ENCODE data around the gene PROX1. TPM values are rescaled to one million over a fixed set of nuclear protein-coding genes. Genes with fewer than 3 reads are reported as not detected.

Gene PROX1
- total and polyA plus RNA-seq, 2 of the 8 experiments (the other 6 are each of a cell fraction or from before 2014, with no cell fraction given) = 0.30 to 2.0 TPM

GRCh38 chr1:214014730-214015129, 27.0 kb downstream of the PROX1 start:
- Histone ChIP-seq H2AK5ac (ENCODE audit: low read depth, low read length) (no peak overlapping the region), H3K27me3 (replicated peaks in 1 of 4; ENCODE audit: control insufficient read depth in 3 of 4, extremely low read depth in 1 of 4, insufficient read depth in 3 of 4, low read length in 3 of 4) (no peaks in the 10 kb centered on the region), H2BK20ac (ENCODE audit: low read length) (no peak overlapping the region), H3K4me1 (replicated peaks in 1 of 4; ENCODE audit: control insufficient read depth in 3 of 4, insufficient read depth in 4 of 4, low read length in 3 of 4) (peaks cover 0 to 5% (median 4%) of the 10 kb centered on the region in 4 experiments; a peak in 4 of 7 replicates), H2BK120ac (replicated peaks; ENCODE audit: low read depth, low read length) (no peak overlapping the region), H2BK5ac (ENCODE audit: low read depth, low read length) (no peak overlapping the region), H3K4me2 (ENCODE audit: insufficient read depth in 1 of 2, low read depth in 2 of 2, low read length in 2 of 2) (no peak overlapping the region), H4K5ac (ENCODE audit: insufficient read length, low read depth, low read length) (no peak overlapping the region), H4K91ac (replicated peaks; ENCODE audit: insufficient read length, low read length) (no peak overlapping the region), H3K4me3 (ENCODE audit: extremely low read depth in 1 of 4, insufficient read depth in 2 of 4, low read depth in 3 of 4, low read length in 4 of 4) (no peak overlapping the region), H2BK15ac (ENCODE audit: low read length) (no peak overlapping the region), H3K18ac (ENCODE audit: extremely low read depth, low read length) (no peak overlapping the region), H3K27ac (ENCODE audit: low read depth, low read length) (no peak overlapping the region), H4K20me1 (replicated peaks in 1 of 2; ENCODE audit: control insufficient read depth in 1 of 2, insufficient read depth in 2 of 2, low read length in 2 of 2) (no peaks in the 10 kb centered on the region), H3K9me3 (ENCODE audit: insufficient read depth in 2 of 2, low read depth in 1 of 2, low read length in 1 of 2) (no peaks in the 10 kb centered on the region), H3K14ac (ENCODE audit: insufficient read length) (no peak overlapping the region), H3K23me2 (ENCODE audit: low read depth, low read length) (no peaks in the 10 kb centered on the region), H2AFZ (ENCODE audit: low read length) (no peak overlapping the region), H4K8ac (ENCODE audit: extremely low read depth, insufficient read depth, low read length) (no peak overlapping the region; the same call in 1 of the 2 replicates), H3K79me2 (ENCODE audit: control insufficient read depth in 1 of 2, insufficient read depth in 2 of 2, low read length in 2 of 2) (no peaks in the 10 kb centered on the region), H3K4ac (replicated peaks; ENCODE audit: insufficient read length, low read depth, low read length) (no peak overlapping the region), H3K23ac (ENCODE audit: insufficient read length) (no peak overlapping the region), H3K36me3 (ENCODE audit: control insufficient read depth in 2 of 4, insufficient read depth in 4 of 4, low read length in 3 of 4) (no peaks in the 10 kb centered on the region), H3K79me1 (ENCODE audit: low read depth, low read length) (no peaks in the 10 kb centered on the region), H3K56ac (replicated peaks; ENCODE audit: insufficient read length, low read depth, low read length) (no peak overlapping the region), H2BK12ac (ENCODE audit: low read depth, low read length) (no peak overlapping the region), H3K9ac (replicated peaks in 1 of 4; ENCODE audit: extremely low read depth in 1 of 4, low read depth in 3 of 4, low read length in 3 of 4) (no peak overlapping the region)
- TF ChIP-seq NRF1 (IDR thresholded peaks at IDR 0.05; ENCODE audit: low read depth, low read length) = no peak
- no peak for TF ChIP-seq RXRA (IDR thresholded peaks at IDR 0.05; ENCODE audit: insufficient read depth, low read depth, low read length)
- no peak for TF ChIP-seq GTF2F1 (IDR thresholded peaks at IDR 0.05; ENCODE audit: borderline replicate concordance, low read depth, low read length)
- no peak for TF ChIP-seq SIRT6 (IDR thresholded peaks at IDR 0.05; ENCODE audit: low read length)
- TF ChIP-seq RAD21 (IDR thresholded peaks at IDR 0.05 in 1 of 2, conservative IDR thresholded peaks at IDR 0.05 in 1 of 2; ENCODE audit: low read depth in 2 of 2, low read length in 2 of 2) = no peak
- no peak for TF ChIP-seq TAF7 (optimal IDR thresholded peaks at IDR 0.05; ENCODE audit: borderline replicate concordance, low read depth, low read length)
- no peak for TF ChIP-seq SAP30 (IDR thresholded peaks at IDR 0.05; ENCODE audit: insufficient read depth, insufficient replicate concordance, low read length)
- POLR2A ChIA-PET (ENCODE audit: partially characterized antibody) = no interaction called here
- FAIRE-seq (no peak), DNase-seq (ENCODE audit: low read depth in 1 of 2, low spot score in 2 of 2) (no peak)
- 85% methylated on average over 4 of the region's 4 CpGs; no CpG with 5 or more reads in 1 of the 2 experiments for WGBS, 2 experiments (ENCODE audit: extremely low coverage in 1 of 2, insufficient coverage in 1 of 2, insufficient read length in 1 of 2, insufficient replicate concordance in 2 of 2, low coverage in 1 of 2, low lambda C conversion rate in 2 of 2, missing lambda C conversion rate in 1 of 2)
- CTCF ChIA-PET (ENCODE audit: partially characterized antibody) = interaction anchor here (0.6 to 1.7 kb wide), 4 partner anchors 7 to 35 kb away, joined by 3 to 6 read pairs (median 4); no protein-coding TSS in a partner anchor
